Activated CD4-positive, alpha-beta memory T cell treated with anti-CD3 and anti-CD28 coated beads for 36 hours (primary cell): ENCODE data around the gene ROR2. TPM values are rescaled to one million over a fixed set of nuclear protein-coding genes. Genes with fewer than 3 reads are reported as not detected.

Source experiments
- CTCF ChIA-PET: fragments of 350-600 bp; sonication (Branson Sonifier 250); formaldehyde crosslinking; loops from one replicate; lab custom pipeline; 2021; ENCODE audit warnings: antibody characterized with exemption, inconsistent platforms; lab: Charles Lee
- POLR2A ChIA-PET: fragments of 350-600 bp; sonication (Branson Sonifier 250); formaldehyde crosslinking; loops from one replicate; lab custom pipeline; 2021; ENCODE audit warnings: antibody characterized with exemption; lab: Charles Lee
- DNase-seq: peaks from one replicate; pipeline ENCODE4 v3.0.0-alpha.2; 2020
- H3K27ac Mint-ChIP-seq: one replicate; pipeline ENCODE4 v1.8.0; 2021; ENCODE audit warnings: mixed read lengths
- H3K27me3 Mint-ChIP-seq: one replicate; pipeline ENCODE4 v1.8.0; 2021; ENCODE audit warnings: mixed read lengths
- H3K36me3 Mint-ChIP-seq: one replicate; pipeline ENCODE4 v1.8.0; 2021; ENCODE audit warnings: mixed read lengths
- H3K4me1 Mint-ChIP-seq: one replicate; pipeline ENCODE4 v1.8.0; 2021; ENCODE audit warnings: low read depth, mixed read lengths
- H3K4me3 Mint-ChIP-seq: one replicate; pipeline ENCODE4 v1.8.0; 2021; ENCODE audit warnings: mild to moderate bottlenecking, mixed read lengths
- H3K9me3 Mint-ChIP-seq: one replicate; pipeline ENCODE4 v1.8.0; 2021; ENCODE audit warnings: mixed read lengths
- intact Hi-C: fragments of 100-400 bp; cut with micrococcal nuclease; formaldehyde crosslinking; loops from one replicate; pipeline ENCODE4 v1.15.1; 2023
- total RNA-seq, 2 experiments: library from RNA; stranded (reverse); gene quantifications; one replicate each; pipeline ENCODE4 v1.2.3, GENCODE V29; 2021

ROR2 gene
- total RNA-seq, 2 experiments from 2014 or later = 0.05 to 0.31 TPM

DNA sequence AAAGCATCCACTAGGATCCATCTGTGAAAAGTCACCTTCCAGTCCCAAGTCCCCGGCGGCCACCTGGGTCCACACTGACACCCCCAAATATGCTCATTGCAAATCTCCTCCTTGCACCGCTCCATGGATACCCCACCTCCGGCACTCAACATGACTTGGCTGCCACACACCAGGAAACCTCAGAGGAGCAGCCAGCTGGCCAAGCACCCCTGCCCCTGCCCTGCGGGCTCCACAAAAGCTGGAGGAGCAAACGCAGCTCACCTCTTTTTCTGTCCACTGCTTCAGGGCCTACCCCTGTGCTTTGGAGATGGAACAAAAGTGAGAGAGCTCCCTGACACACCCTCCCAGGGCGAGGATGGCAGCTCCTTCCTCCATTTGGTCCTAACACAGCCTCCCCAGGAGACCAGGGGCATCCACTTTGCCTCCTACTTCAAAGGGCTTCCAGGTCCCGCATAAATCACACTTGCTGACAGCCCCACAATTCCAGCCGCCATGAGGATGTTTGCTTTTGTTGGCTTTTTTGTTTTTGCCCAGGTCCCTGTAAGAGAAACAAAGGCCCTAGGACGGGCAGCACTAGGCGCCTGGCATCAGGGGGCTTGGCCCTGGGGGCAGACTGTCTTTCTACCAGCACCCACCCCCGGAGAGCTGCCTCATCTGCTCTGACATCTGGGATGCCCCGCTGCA lies 14.8 kb downstream of the ROR2 start:
- Mint-ChIP-seq H3K4me1 (no peaks in the 10 kb centered on the region), H3K27me3 (peaks cover 7% of the 10 kb centered on the region), H3K9me3 (peaks cover 12% of the 10 kb centered on the region), H3K36me3 (peaks cover under 1% of the 10 kb centered on the region), H3K4me3 (no peak overlapping the region), H3K27ac (no peak overlapping the region)
- POLR2A ChIA-PET = no interaction called here
- intact Hi-C loops = no loop called here
- CTCF ChIA-PET = interaction anchor here (1.2 to 2.6 kb wide), 2 partner anchors 15 kb away, joined by 5 to 7 read pairs; partner anchors contain the start of gene ROR2
- no peak for DNase-seq

DNA sequence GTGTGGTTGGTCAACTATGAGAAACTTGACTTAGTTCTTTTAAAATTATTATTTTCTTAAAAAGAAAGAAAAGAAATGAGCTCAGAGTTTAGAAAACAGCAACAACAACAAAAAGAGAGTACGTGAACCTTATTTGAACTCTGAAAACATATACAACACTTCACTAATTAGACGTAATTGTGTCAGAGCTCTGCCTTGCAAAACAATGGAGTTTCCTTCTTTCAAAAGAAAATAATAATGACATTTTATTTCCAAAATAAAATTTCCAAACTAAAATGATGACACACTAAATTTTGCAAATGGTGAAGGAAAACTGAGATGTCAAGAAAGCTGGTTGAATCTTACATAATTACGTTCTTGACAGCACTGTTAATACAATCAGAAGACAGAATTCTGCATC lies 15.4 kb downstream of the ROR2 start:
- H3K36me3 Mint-ChIP-seq = peaks cover 2% of the 10 kb centered on the region
- intact Hi-C loops = no loop called here
- H3K9me3 Mint-ChIP-seq = peaks cover 18% of the 10 kb centered on the region
- ChIA-PET POLR2A (no interaction called here), CTCF (interaction anchor here (1.2 kb wide), 1 partner anchor 16 kb away, joined by 5 read pairs; the partner anchor contains the start of gene ROR2)
- H3K27me3 Mint-ChIP-seq = peaks cover 7% of the 10 kb centered on the region
- H3K4me1 Mint-ChIP-seq = no peaks in the 10 kb centered on the region
- no peak overlapping the region for H3K27ac Mint-ChIP-seq
- no peak for DNase-seq
- no peak overlapping the region for H3K4me3 Mint-ChIP-seq

DNA sequence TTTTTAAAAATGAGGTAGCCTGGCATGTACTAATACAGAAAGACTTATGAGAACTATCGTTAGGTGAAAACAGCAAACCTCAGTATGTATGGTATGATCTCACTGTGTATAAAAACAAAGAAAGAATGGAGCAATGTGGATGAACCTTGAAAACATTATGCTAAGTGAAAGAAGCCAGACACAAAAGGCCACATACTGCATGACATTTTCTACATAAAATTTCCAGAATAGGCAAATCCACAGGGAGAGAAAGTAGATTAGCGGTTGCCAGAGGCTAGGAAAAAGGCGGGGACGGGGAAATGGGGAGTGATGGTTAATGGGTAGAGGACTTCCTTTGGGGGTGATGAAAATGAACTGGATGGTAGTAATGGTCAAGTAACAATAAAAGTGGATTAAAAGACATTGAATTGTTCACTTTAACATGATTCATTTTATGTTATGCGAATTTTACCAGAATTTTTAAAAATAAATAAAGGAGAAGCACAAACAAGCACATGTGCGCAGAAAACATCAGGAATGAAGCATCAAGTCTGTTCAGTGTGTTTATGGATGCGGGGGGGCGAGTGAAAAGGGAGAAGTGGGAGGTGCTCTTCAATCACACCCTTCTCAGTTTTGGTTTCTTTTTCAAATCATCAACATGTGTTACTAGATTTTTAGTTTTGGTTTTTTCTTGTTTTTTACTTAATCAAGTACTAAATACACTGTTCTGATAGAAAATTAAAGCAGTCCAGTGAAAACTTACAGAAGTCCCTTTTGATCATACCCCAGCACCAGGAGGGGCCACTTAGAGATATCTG lies 16.3 kb downstream of the ROR2 start:
- H3K27me3 Mint-ChIP-seq = peaks cover 6% of the 10 kb centered on the region
- no peak for DNase-seq
- intact Hi-C loops = no loop called here
- ChIA-PET POLR2A (no interaction called here), CTCF (interaction anchor here (0.6 to 1.2 kb wide), 3 partner anchors 17 to 1020 kb away, joined by 3 to 5 read pairs (median 4); partner anchors contain the start of gene ROR2)
- no peaks in the 10 kb centered on the region for H3K4me1 Mint-ChIP-seq
- peaks cover 27% of the 10 kb centered on the region for H3K9me3 Mint-ChIP-seq
- H3K27ac Mint-ChIP-seq = no peak overlapping the region
- H3K4me3 Mint-ChIP-seq = no peak overlapping the region
- peaks cover 6% of the 10 kb centered on the region for H3K36me3 Mint-ChIP-seq

DNA sequence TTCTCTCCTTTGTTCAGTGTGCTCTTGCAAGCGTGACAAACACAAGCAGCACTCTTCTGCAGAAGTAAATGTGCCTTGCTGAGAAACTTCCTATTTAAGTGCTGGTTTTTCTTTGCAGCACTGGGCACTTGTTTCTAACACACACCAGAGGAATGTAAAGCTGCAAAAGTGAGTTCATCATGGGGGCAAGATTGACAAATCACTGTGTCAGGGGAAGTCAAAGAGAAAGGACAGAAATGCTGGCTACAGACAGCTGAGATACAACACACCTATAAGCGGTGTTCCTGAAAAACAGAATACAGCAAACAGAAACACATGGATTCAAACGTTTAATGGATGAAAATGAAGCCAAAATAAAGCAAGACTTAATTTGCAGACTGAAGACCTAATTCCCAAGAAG lies 19.6 kb downstream of the ROR2 start:
- Mint-ChIP-seq H3K9me3 (peaks cover 32% of the 10 kb centered on the region), H3K27ac (no peak overlapping the region), H3K36me3 (peaks cover 6% of the 10 kb centered on the region), H3K4me3 (no peak overlapping the region), H3K4me1 (no peaks in the 10 kb centered on the region), H3K27me3 (peaks cover 5% of the 10 kb centered on the region)
- ChIA-PET POLR2A (no interaction called here), CTCF (no interaction called here)
- intact Hi-C loops = no loop called here
- DNase-seq = no peak

DNA sequence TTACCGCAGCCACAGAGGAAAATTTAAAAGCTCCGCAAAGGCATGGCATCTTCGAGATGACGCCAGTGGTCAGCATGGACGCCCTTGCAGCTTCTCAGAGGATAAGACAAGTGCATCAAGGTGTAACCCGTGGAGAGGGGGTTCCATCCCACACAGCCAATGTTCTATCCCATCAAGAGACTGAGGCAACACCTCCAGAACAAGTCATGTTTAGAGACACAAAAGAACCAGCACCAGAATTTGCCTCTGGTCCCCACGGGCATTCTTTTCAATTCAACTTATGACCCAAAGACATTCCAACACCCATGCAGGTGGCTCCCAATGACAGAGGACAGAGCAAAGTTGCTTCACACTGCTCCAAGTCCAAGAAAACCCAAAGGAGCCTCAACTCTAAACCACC lies 20.7 kb downstream of the ROR2 start:
- DNase-seq = no peak
- CTCF ChIA-PET = no interaction called here
- Mint-ChIP-seq H3K27me3 (peaks cover 9% of the 10 kb centered on the region), H3K27ac (no peak overlapping the region), H3K4me3 (no peak overlapping the region), H3K4me1 (no peaks in the 10 kb centered on the region), H3K9me3 (peaks cover 32% of the 10 kb centered on the region), H3K36me3 (peaks cover 6% of the 10 kb centered on the region)
- intact Hi-C loops = no loop called here
- POLR2A ChIA-PET = no interaction called here

DNA sequence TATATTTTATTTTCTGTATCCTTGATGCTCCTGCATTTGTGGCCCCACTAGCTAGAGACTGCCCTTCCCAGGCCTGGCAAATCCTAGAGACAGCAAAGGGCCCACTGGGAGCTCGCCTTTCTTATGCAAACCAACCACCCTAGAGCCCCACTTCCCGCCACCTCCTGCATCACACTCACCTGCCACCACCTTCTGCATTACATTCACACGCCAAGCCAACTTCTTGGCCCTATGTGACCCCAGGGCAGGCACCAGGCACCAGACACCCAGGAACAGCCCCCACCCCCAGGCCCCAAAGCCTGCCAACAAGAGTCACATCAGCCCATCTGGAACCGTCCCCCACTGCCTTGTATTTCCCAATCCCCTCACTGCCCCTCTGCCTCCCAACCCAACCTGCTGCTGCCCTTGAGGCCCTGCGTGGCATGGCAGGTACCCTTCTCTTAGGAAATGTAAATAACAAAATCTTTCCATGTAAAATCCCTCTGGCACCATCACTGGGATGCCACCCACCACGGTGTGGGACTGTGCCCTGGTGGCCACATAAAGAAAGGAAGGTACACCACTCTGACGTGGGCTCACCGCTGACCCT lies 22.0 kb downstream of the ROR2 start:
- ChIA-PET CTCF (interaction anchor here (1.0 kb wide), 1 partner anchor 22 kb away, joined by 4 read pairs; the partner anchor contains the start of gene ROR2), POLR2A (no interaction called here)
- no peaks in the 10 kb centered on the region for H3K4me1 Mint-ChIP-seq
- DNase-seq = no peak
- H3K27me3 Mint-ChIP-seq = peaks cover 9% of the 10 kb centered on the region
- no peak overlapping the region for H3K27ac Mint-ChIP-seq
- peaks cover 6% of the 10 kb centered on the region for H3K36me3 Mint-ChIP-seq
- intact Hi-C loops = no loop called here
- no peak overlapping the region for H3K4me3 Mint-ChIP-seq
- H3K9me3 Mint-ChIP-seq = peaks cover 32% of the 10 kb centered on the region

DNA sequence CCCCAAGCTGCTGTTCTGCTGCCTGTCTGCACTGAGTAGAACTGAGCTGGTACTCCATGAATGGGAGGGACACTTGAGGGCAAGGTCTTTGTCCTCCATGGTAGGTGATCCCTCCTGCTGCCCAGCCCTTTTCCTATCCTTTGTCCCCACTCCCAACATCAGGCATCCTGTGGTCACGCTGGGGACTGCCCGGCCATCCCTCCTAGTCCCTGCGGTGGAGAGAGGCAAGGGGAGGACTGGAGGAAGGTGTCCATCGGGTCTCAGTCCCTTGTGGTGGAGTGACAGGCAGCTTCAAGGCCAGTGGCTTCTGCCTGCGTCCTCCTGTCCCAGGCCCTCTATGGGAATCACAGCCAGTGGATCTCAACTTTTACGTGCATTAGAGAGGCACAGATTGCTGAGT lies 25.9 kb downstream of the ROR2 start:
- CTCF ChIA-PET = no interaction called here
- DNase-seq = no peak
- Mint-ChIP-seq H3K36me3 (no peaks in the 10 kb centered on the region), H3K27ac (no peak overlapping the region), H3K9me3 (peaks cover 9% of the 10 kb centered on the region), H3K4me3 (no peak overlapping the region), H3K27me3 (peaks cover 20% of the 10 kb centered on the region), H3K4me1 (no peaks in the 10 kb centered on the region)
- intact Hi-C loops = no loop called here
- POLR2A ChIA-PET = no interaction called here

DNA sequence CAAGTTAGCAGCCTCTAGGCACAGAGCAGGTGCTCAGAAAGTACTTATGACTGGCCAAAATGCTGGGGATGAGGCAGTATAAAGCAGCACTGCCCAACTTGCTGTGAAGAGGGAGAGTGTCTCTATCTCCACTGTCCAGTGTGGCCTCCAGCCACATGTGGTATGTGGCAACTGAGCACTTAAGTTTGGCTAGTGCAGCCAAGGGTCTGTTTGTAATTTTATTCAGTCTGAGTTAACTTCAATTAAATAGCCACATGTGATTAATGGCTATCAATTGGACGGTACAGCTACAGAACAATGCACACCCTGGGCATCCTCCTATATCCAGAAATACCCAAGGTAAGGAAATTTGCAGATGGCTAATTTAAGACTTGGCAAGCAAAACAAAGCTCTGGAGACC lies 26.9 kb downstream of the ROR2 start:
- H3K27ac Mint-ChIP-seq = no peak overlapping the region
- DNase-seq = no peak
- H3K9me3 Mint-ChIP-seq = no peaks in the 10 kb centered on the region
- H3K36me3 Mint-ChIP-seq = no peaks in the 10 kb centered on the region
- no peaks in the 10 kb centered on the region for H3K4me1 Mint-ChIP-seq
- ChIA-PET CTCF (no interaction called here), POLR2A (no interaction called here)
- H3K27me3 Mint-ChIP-seq = peaks cover 21% of the 10 kb centered on the region
- intact Hi-C loops = no loop called here
- H3K4me3 Mint-ChIP-seq = no peak overlapping the region

DNA sequence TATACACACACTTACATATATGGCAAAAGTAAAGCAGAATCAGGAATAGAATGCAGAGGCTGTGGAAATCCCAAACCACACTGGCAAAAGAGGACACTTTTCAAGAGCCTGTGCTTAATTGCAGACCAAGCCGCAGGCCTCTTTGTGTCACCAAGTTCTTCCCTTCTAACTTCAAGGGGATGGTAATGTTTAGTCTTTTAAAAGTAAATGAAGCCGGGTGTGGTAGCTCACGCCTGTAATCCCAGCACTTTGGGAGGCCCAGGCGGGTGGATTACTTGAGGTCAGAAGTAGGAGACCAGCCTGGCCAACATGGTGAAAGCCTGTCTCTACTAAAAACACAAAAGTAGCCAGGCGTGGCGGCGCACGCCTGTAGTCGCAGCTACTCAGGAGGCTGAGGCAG lies 28.7 kb downstream of the ROR2 start:
- POLR2A ChIA-PET = no interaction called here
- intact Hi-C loops = no loop called here
- Mint-ChIP-seq H3K4me1 (no peaks in the 10 kb centered on the region), H3K36me3 (no peaks in the 10 kb centered on the region), H3K27me3 (peaks cover 26% of the 10 kb centered on the region), H3K9me3 (no peaks in the 10 kb centered on the region), H3K4me3 (no peak overlapping the region), H3K27ac (no peak overlapping the region)
- CTCF ChIA-PET = no interaction called here
- DNase-seq = no peak

DNA sequence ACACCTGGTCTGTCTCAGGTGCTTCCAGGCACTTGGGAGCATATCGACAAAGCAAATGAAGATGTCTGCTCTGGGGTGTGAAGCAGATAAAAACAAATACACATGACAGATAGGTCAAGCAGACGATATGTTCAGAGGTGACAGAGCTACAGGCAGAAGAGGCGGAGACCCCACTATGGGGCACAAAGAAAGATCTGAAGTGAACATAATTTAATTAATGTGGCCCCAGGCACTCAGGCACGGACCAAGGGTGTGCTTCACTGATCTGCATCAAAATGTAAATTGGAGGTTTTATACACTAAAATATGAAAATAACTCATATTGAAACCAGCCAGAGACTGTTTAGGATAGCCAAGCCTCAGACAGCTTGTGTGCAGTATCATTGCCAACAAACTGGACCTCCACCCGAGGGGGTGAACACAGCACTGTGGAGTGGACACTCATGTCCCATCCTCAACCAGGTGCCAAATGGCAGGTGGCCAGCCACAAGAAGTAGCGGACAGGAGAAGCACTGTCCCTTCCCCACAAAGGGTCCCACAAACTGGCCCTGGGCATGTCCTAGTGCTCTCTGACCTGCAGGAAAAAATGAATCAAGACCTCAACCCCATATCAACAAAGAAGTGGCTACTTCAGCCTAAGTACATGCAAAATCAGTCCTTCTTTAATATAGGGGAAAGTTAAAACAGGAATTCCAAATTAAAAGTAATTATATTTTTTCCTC lies 29.2 kb downstream of the ROR2 start:
- no peaks in the 10 kb centered on the region for H3K36me3 Mint-ChIP-seq
- peaks cover 28% of the 10 kb centered on the region for H3K27me3 Mint-ChIP-seq
- ChIA-PET POLR2A (no interaction called here), CTCF (no interaction called here)
- no peaks in the 10 kb centered on the region for H3K4me1 Mint-ChIP-seq
- intact Hi-C loops = no loop called here
- no peaks in the 10 kb centered on the region for H3K9me3 Mint-ChIP-seq
- DNase-seq = no peak
- H3K4me3 Mint-ChIP-seq = no peak overlapping the region
- H3K27ac Mint-ChIP-seq = no peak overlapping the region

DNA sequence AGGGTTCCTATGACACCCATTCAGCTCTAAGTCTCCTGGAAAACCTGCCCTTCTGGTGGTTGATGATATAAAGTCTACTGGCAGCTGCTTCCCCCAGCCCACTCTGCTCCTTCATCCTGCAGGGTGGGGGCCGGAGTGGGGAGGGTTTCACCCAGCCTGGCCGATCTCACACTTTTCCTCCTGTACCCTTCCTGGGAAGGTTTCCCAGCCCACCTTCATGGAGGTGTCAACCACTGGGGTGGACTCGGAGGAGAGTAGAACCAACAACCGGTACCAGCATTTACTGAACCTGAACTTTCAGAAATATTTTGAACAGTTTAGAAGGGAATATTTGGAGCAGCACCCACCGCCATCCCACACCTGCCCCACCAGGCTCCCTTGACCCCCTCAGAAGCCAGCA lies 30.4 kb downstream of the ROR2 start:
- CTCF ChIA-PET = no interaction called here

DNA sequence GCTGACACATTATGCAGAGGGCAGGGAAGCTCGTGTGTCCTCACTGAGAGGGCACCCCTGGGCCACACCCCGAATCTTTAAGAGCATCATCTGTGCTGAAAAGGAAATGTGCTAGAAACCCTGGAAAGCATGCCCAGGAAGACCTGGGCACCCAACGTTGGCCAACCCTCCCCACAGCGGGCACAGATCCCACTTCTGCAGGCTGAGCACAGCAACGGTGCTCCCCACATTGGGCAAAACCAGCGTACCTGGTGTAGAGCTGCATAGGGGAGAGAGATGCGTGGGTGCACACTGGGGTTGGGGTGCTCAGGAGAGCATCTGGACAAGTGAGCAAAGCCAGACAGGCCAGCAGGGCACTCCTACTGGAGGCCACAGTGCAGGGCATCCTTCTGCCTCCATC lies 32.6 kb downstream of the ROR2 start:
- H3K27me3 Mint-ChIP-seq = peaks cover 22% of the 10 kb centered on the region
- no peak overlapping the region for H3K4me3 Mint-ChIP-seq
- DNase-seq = no peak
- H3K27ac Mint-ChIP-seq = no peak overlapping the region
- no peaks in the 10 kb centered on the region for H3K36me3 Mint-ChIP-seq
- H3K4me1 Mint-ChIP-seq = no peaks in the 10 kb centered on the region
- H3K9me3 Mint-ChIP-seq = no peaks in the 10 kb centered on the region
- intact Hi-C loops = no loop called here
- ChIA-PET CTCF (interaction anchor here (0.9 kb wide), 1 partner anchor 262 kb away, joined by 3 read pairs; no protein-coding TSS in a partner anchor), POLR2A (no interaction called here)

More for the DNA sequence above, 30.4 kb downstream of the ROR2 start:
- Mint-ChIP-seq H3K4me3 (no peak overlapping the region), H3K36me3 (no peaks in the 10 kb centered on the region), H3K9me3 (no peaks in the 10 kb centered on the region), H3K27me3 (peaks cover 26% of the 10 kb centered on the region), H3K27ac (no peak overlapping the region), H3K4me1 (no peaks in the 10 kb centered on the region)
- DNase-seq = no peak
- POLR2A ChIA-PET = no interaction called here
- intact Hi-C loops = no loop called here
